Glutamatergic neuron (in vitro differentiated cells): Measurements from ENCODE around the gene KHSRP. TPM values are rescaled to one million over a fixed set of nuclear protein-coding genes. Genes with fewer than 3 reads are reported as not detected.
"Not testable (repeated sequence)": the region's sequence is repeated elsewhere in the genome, so short reads cannot be mapped to it uniquely, and the experiment has no call there.

Experiments
- DNase-seq: peaks from one replicate; pipeline ENCODE4 v3.0.0; 2022
- H3K27ac Mint-ChIP-seq: one replicate; pipeline ENCODE4 v1.8.0; 2020; ENCODE audit warnings: mild to moderate bottlenecking, mixed read lengths, inconsistent platforms; ENCODE audit not compliant: unreplicated experiment
- H3K27me3 Mint-ChIP-seq: one replicate; pipeline ENCODE4 v1.8.0; 2020; ENCODE audit warnings: mild to moderate bottlenecking, moderate library complexity, mixed read lengths, inconsistent platforms; ENCODE audit not compliant: unreplicated experiment
- H3K36me3 Mint-ChIP-seq: one replicate; pipeline ENCODE4 v1.8.0; 2020; ENCODE audit warnings: mild to moderate bottlenecking, mixed read lengths, inconsistent platforms; ENCODE audit not compliant: unreplicated experiment
- H3K4me1 Mint-ChIP-seq: one replicate; pipeline ENCODE4 v1.8.0; 2020; ENCODE audit warnings: mild to moderate bottlenecking, low read depth, mixed read lengths, inconsistent platforms; ENCODE audit not compliant: unreplicated experiment
- H3K4me3 Mint-ChIP-seq: one replicate; pipeline ENCODE4 v1.8.0; 2020; ENCODE audit warnings: mild to moderate bottlenecking, mixed read lengths, inconsistent platforms; ENCODE audit not compliant: unreplicated experiment
- H3K9me3 Mint-ChIP-seq: one replicate; pipeline ENCODE4 v1.8.0; 2020; ENCODE audit warnings: mild to moderate bottlenecking, moderate library complexity, mixed read lengths, inconsistent platforms; ENCODE audit not compliant: unreplicated experiment
- CTCF ChIP-seq: fragments of 200-600 bp; sonication (generic); IDR thresholded peaks from one replicate; pipeline ENCODE4 v1.5.0; 2021; ENCODE audit not compliant: partially characterized antibody, unreplicated experiment
- total RNA-seq: library from RNA; stranded (reverse); fragmentation: NEBNext Ultra II Directional; extraction: Animal tissue kit (Norgen Biotek cat#: 25700); gene quantifications from one replicate; pipeline ENCODE4 v1.2.1, GENCODE V29; 2021; ENCODE audit not compliant: unreplicated experiment

Gene KHSRP
- total RNA-seq, 1 donor from 2014 or later: 318 TPM

- H3K4me3 Mint-ChIP-seq: no peak overlapping the region
- H3K4me1 Mint-ChIP-seq: no peaks in the 10 kb centered on the region
- H3K36me3 Mint-ChIP-seq: no peaks in the 10 kb centered on the region
- no peak for DNase-seq
- no peak overlapping the region for H3K27ac Mint-ChIP-seq
- no peak for TF ChIP-seq CTCF
- peaks cover 2% of the 10 kb centered on the region for H3K9me3 Mint-ChIP-seq
- peaks cover 2% of the 10 kb centered on the region for H3K27me3 Mint-ChIP-seq
These were observed 18.2 kb downstream of the KHSRP start for GRCh38 chr19:6406401-6406800.

- Mint-ChIP-seq H3K4me1 (no peaks in the 10 kb centered on the region), H3K4me3 (no peak overlapping the region), H3K36me3 (no peaks in the 10 kb centered on the region), H3K27ac (no peak overlapping the region), H3K9me3 (peaks cover 2% of the 10 kb centered on the region), H3K27me3 (peaks cover 2% of the 10 kb centered on the region)
- no peak for TF ChIP-seq CTCF
- DNase-seq: no peak
These were observed 21.6 kb downstream of the KHSRP start for GRCh38 chr19:6402837-6403608.

GRCh38 chr19:6402058-6402457 is 22.6 kb downstream of the KHSRP start:
- H3K36me3 Mint-ChIP-seq: no peaks in the 10 kb centered on the region
- H3K4me1 Mint-ChIP-seq: no peaks in the 10 kb centered on the region
- no peak overlapping the region for H3K27ac Mint-ChIP-seq
- peaks cover 2% of the 10 kb centered on the region for H3K9me3 Mint-ChIP-seq
- no peak overlapping the region for H3K4me3 Mint-ChIP-seq
- peaks cover 2% of the 10 kb centered on the region for H3K27me3 Mint-ChIP-seq
- DNase-seq: no peak
- no peak for TF ChIP-seq CTCF

- H3K27ac Mint-ChIP-seq, H3K27me3 Mint-ChIP-seq: not testable (repeated sequence)
These were observed 24.3 kb downstream of the KHSRP start for GRCh38 chr19:6400062-6400944.

GRCh38 chr19:6396305-6396704 is 28.3 kb downstream of the KHSRP start:
- no peaks in the 10 kb centered on the region for H3K27me3 Mint-ChIP-seq
- H3K4me1 Mint-ChIP-seq: peaks cover 9% of the 10 kb centered on the region
- H3K36me3 Mint-ChIP-seq: no peaks in the 10 kb centered on the region
- H3K27ac Mint-ChIP-seq: no peak overlapping the region
- peaks cover 6% of the 10 kb centered on the region for H3K9me3 Mint-ChIP-seq
- no peak for TF ChIP-seq CTCF
- H3K4me3 Mint-ChIP-seq: no peak overlapping the region
- no peak for DNase-seq

More at GRCh38 chr19:6400062-6400944, 24.3 kb downstream of the KHSRP start:
- not testable (repeated sequence) for H3K4me3 Mint-ChIP-seq, H3K36me3 Mint-ChIP-seq, H3K4me1 Mint-ChIP-seq, H3K9me3 Mint-ChIP-seq, DNase-seq
